HPDE6-E6E7 (cell line): ENCODE data around the gene CYP27C1.
A peak's percentile ranks its signal among the peaks of the same experiment; 100 is the strongest.
"Not testable (repeated sequence)": the region's sequence is repeated elsewhere in the genome, so short reads cannot be mapped to it uniquely, and the experiment has no call there.

Experiments used
- DNase-seq: peaks from one replicate; pipeline ENCODE4 v3.0.0; 2011; ENCODE audit warnings: missing footprints; ENCODE audit errors: extremely low spot score

CYP27C1 gene

GRCh38 chr2:127220102-127220767 lies at the start of gene CYP27C1:
Gene CYP27C1 (minus strand): TSS chr2:127220299. CDS start chr2:127220270, 29 bp downstream.
- DNase-seq = no peak

DNA sequence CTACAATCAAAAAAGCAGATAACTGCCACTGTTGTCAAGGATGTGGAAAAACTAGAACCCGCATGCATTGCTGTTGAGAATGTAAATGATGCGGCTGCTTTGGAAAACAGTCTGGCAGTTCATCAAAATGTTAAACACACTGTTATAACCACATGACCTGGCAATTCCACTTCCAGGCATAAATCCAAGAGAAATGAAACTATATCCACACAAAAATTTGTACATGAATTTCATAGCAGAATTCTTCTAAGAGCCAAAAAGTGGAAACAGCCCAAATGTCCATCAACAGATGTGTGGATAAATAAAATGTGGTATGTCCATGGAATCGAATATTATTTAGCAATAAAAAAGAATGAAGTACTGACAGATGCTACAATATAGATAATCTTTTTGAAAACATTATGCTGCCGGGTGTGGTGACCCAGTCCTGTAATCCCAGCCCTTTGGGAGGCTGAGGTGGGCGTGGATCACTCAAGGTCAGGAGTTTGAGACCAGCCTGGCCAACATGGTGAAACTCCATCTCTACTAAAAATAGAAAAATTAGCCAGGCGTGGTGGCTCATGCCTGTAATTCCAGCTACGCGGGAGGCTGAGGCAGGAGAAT lies 41.8 kb upstream of the CYP27C1 start:
- DNase-seq = no peak

DNA sequence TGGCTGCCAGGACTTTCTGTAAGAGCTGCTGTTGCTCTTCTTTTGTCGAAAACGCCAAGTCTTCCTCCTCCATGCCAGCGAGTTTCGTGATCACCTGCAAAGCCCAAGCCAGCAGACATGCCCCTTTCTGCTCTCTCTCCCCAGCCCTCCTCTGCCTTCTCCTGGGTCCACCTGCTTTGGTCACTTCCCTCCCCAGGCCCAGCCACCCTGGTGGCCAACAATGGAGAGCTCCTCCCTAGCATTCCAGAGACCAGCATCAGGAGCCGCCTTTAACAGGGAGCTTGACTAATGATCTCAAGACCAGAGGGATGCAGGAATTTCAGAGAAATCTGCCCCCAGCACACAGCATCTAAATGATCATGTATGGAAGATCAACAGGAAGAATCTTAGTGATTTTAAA lies 39.3 kb upstream of the CYP27C1 start:
- no peak for DNase-seq

GRCh38 chr2:127256866-127257265 lies 36.8 kb upstream of the CYP27C1 start:
- no peak for DNase-seq

- no peak for DNase-seq
Observed at GRCh38 chr2:127256381-127256780, 36.3 kb upstream of the CYP27C1 start.

GRCh38 chr2:127255721-127256120 lies 35.6 kb upstream of the CYP27C1 start:
- DNase-seq = no peak

DNA sequence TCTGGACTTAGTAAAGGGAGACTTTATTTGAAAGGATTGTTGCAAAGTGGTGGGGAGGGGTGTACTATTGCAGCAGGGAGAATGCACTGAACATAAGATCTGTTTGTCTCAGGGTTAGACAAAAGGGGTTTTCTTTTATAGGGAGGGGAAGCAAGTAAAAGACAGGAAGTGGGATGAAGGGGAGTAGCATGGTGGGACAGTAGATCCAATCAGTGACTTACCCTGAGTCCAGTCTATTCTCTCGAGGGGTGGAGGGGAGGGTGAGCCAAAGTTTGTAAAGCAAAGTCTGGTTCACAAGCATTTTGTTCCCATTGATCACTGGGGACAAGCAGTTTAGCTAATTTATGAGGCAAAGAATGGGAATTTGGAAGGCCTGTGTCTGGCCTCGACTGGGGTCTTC lies 35.0 kb upstream of the CYP27C1 start:
- DNase-seq = no peak

DNA sequence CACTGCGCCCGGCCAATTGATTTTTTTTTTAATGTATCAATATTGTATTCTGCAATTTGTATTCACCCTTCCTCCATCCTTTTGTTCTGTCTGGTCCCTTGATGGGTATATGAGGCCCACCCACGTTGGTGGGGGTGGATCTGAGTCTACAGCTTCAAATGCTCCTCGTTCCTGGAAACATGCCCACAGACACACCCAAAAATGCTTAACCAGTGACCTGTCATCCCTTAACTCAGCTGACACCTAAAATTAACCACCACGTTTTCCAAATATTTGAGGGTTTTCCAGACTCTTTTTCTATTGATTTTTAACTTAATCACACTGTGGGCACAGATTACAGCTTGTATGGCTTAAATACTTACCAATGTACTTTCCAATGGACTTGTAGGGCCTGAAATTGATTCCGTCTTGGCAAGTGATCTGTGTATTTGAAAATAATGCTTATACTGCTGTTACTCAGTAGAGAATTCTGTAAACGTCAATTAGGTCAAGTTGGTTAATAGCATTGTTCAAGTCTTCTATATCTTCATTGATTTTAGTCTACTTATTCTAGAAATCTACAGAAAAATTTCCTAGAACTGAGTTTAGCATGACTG lies 34.4 kb upstream of the CYP27C1 start:
- no peak for DNase-seq

GRCh38 chr2:127241184-127241583 lies 21.1 kb upstream of the CYP27C1 start:
- not testable (repeated sequence) for DNase-seq

DNA sequence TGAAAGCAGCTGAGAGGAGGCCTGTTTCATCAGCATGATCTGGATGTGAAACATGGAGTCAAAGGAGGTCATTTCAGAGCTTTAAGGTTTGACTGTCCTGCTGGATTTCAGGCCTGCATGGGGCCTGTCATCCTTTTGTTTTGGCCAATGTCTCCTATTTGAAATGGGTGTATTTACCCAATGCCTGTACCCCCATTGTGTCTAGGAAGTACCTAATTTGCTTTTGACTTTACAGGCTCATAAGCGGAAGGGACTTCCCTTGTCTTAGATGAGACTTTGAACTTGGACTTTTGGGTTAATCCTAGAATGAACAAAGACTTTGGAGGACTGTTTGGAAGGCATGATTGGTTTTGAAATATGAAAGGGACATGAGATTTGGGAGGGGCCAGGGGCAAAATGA lies 19.3 kb upstream of the CYP27C1 start:
- no peak for DNase-seq

DNA sequence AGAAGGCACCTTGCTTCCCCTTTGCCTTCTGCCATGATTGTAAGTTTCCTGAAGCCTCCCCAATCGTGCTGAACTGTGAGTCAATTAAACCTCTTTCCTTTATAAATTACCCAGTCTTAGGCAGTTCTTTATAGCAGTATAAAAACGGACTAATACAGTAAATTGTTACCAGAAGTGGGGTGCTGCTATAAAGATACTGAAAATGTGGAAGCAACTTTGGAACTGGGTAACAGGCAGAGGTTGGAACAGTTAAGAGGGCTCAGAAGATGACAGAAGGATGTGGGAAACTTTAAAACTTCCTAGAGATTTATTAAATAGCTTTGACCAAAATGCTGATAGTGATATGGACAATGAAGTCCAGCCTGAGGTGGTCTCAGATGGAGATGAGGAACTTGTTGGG lies 17.7 kb upstream of the CYP27C1 start:
- DNase-seq = not testable (repeated sequence)

- DNase-seq = no peak
Observed at GRCh38 chr2:127235082-127235702, 15.1 kb upstream of the CYP27C1 start.

- DNase-seq = no peak
Observed at GRCh38 chr2:127233710-127234109, 13.6 kb upstream of the CYP27C1 start.

- no peak for DNase-seq
Observed at GRCh38 chr2:127231130-127231865, 11.2 kb upstream of the CYP27C1 start.

DNA sequence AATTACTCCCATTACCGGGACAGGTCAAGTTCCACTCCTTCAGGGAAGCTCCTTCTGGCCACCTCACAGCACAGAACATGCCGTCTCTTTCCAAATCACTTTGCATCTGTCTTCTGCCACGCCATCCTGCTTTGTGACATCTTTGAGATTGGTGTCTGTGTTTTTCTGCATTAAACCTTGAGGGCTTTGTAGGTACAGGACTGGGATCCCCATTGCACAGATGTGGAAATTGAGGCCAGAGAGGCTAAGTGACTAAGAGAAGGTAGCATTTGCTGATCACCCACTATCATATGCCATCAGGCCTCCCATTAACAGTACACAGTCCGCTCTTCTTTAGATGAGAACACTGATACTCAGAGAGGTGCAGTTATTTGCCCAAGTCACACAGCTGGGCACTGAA lies 9.5 kb upstream of the CYP27C1 start:
- no peak for DNase-seq

- no peak for DNase-seq
Observed at GRCh38 chr2:127228102-127228501, 8.0 kb upstream of the CYP27C1 start.

DNA sequence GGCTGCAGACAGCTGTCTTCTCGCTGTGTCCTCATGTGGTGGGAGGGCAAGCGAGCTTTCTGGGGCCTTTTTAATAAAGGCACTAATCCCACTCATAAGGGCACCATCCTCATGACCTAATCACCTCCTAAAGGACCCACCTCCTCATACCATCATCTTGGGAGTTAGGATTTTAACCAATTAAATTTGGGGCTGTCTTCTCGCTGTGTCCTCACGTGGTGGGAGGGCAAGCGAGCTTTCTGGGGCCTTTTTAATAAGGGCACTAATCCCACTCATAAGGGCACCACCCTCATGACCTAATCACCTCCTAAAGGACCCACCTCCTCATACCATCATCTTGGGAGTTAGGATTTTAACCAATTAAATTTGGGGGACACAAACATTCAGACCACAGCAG lies 7.2 kb upstream of the CYP27C1 start:
- not testable (repeated sequence) for DNase-seq

DNA sequence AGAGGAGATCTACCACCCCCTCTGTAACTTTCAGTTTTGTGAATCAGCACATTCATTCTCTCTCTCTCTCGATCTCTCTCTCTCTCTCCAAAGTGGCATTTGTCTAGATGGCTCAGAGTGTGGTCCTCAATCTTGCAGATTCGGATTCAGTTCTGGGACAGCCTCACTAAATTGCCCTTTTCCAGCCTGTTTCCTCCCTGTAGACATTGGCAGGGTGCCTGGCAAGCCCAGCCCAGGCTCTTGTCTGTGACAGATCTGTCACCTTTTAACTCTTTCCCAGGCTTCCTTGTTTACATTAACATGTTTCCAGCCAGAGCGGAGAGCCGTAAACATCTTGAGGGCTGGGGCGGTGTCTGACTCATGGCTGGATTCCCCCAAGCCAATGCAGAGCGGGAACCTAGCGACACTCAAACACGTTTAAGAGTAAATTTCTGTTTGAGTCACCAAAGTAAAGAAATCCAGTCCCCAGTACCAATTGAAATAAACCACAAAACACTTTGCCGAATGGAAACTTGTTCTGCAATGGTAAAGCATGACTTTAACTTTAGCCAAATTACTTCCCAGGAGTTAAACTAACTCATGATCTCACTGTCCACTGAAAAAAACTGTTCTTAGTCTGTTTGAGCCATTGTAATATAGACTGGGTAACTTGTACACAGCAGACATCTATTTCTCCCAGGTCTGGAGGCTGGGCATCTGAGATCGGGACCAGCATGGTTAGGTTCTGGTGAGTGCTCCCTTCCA lies 6.6 kb upstream of the CYP27C1 start:
- DNase-seq = peak; percentile 89

- no peak for DNase-seq
Observed at GRCh38 chr2:127226132-127226519, 6.0 kb upstream of the CYP27C1 start.

- no peak for DNase-seq
Observed at GRCh38 chr2:127225186-127225960, 5.3 kb upstream of the CYP27C1 start.

DNA sequence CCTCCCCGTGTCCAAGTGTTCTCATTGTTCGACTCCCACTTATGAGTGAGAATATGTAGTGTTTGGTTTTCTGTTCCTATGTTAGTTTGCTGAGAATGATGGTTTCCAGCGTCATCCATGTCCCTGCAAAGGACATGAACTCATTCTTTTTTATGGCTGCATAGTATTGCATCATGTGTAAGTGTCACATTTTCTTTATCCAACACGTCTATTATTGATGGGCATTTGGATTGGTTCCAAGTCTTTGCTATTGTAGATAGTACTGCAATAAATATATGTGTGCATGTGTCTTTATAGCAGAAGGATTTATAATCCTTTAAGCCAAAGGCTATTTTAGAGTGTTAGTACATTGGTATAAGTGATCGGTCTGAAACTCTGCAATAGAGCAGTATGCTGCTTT lies 4.0 kb upstream of the CYP27C1 start:
- DNase-seq = not testable (repeated sequence)
